Lung (tissue), 12 donors: ENCODE data around the gene PRM3. TPM values are rescaled to one million over a fixed set of nuclear protein-coding genes. Genes with fewer than 3 reads are reported as not detected.

Experiments
- ATAC-seq: fragments of 200-7000 bp; cut with Tn5 transposase; one replicate; pipeline ENCODE4 v1.9.1; 2020; ENCODE audit warnings: moderate number of reproducible peaks; ENCODE audit not compliant: insufficient read depth, low FRiP score
- DNase-seq, 3 donors: peaks; one replicate each; pipeline ENCODE4 v3.0.0-alpha.2; 2013 to 2017
- H3K27ac ChIP-seq, 2 donors: one replicate each; pipeline ENCODE4 v1.5.1; 2013; ENCODE audit warnings: mild to moderate bottlenecking in 2 of 2, moderate library complexity in 2 of 2, control low read depth in 1 of 2, inconsistent platforms in 1 of 2, low read depth in 1 of 2, low read length in 1 of 2
- H3K27me3 ChIP-seq, 3 donors: one replicate each; pipeline ENCODE4 v1.5.1; 2013; ENCODE audit warnings: low read length in 2 of 3; ENCODE audit not compliant: control insufficient read depth in 3 of 3, insufficient read depth in 3 of 3
- H3K36me3 ChIP-seq, 4 donors: one replicate each; pipeline ENCODE4 v1.5.1; 2013; ENCODE audit warnings: low read length in 4 of 4, mild to moderate bottlenecking in 1 of 4, moderate library complexity in 1 of 4; ENCODE audit not compliant: control insufficient read depth in 4 of 4, insufficient read depth in 4 of 4
- H3K4me1 ChIP-seq, 5 donors: one replicate each; pipeline ENCODE4 v1.5.1; 2013; ENCODE audit warnings: low read length in 5 of 5, mild to moderate bottlenecking in 2 of 5, moderate library complexity in 1 of 5; ENCODE audit not compliant: control insufficient read depth in 5 of 5, insufficient read depth in 5 of 5
- H3K4me3 ChIP-seq: one replicate; pipeline ENCODE4 v1.5.1; 2013; ENCODE audit warnings: mild to moderate bottlenecking, control low read depth, moderate library complexity
- H3K9ac ChIP-seq, 2 donors: one replicate each; pipeline ENCODE4 v1.5.1; 2013; ENCODE audit warnings: low read length in 2 of 2, control low read depth in 1 of 2; ENCODE audit not compliant: insufficient read depth in 1 of 2
- H3K9me3 ChIP-seq, 4 donors: one replicate each; pipeline ENCODE4 v1.5.1; 2013; ENCODE audit warnings: low read length in 3 of 4, mild to moderate bottlenecking in 1 of 4, moderate library complexity in 1 of 4; ENCODE audit not compliant: control insufficient read depth in 4 of 4, insufficient read depth in 3 of 4
- WGBS, 2 donors: extraction: QIAGEN DNeasy Blood & Tissue Kit; methylation state at CpG; one replicate each; pipeline ENCODE4 v1.1.7; 2013; 5-methylcytosine and 5-hydroxymethylcytosine counted together
- polyA plus RNA-seq, 2 donors: library from polyadenylated mRNA; stranded (reverse); fragments of 200-250 nt; gene quantifications; one replicate each; pipeline ENCODE4 v1.2.1, GENCODE V29; 2013
- total RNA-seq, 2 donors: library from RNA; depleted of rRNA in 1 of 2; stranded (reverse); fragments of >200 nt in 1 of 2; gene quantifications; one replicate each; pipeline ENCODE4 v1.2.1, GENCODE V29; 2014 to 2021
- TF ChIP-seq, protein P1 (sequence below): IDR thresholded peaks from 2 replicates; pipeline ENCODE4 v1.5.1; 2012; ENCODE audit warnings: mild to moderate bottlenecking; ENCODE audit errors: control extremely low read depth, extremely low read depth
- donor health status: control.
- donor health status: control.
- donor health status: Bipolar disorder and iron deficiency.
- donor health status: healthy.
- donor health status: DM: yes; HTN: yes; CAD: no.

PRM3 gene
- total and polyA plus RNA-seq, 4 donors = not detected

DNA sequence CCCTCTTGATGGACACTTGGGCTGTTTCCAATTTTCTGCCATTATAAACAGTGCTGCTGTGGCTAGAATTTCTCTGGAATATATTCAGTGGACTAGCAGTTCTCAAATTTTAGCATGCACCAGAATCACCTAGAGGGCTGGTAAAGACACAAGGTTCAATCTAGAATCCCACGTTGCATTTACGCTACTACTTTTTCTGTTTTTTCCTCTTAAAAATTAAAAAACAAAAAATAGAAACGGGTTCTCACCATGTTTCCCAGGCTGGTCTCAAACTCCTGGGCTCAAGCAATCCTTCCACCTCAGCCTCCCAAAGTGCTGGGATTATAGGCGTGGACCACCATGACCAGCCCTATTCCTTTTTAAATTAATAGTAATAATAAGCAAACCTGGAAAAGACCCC is 22.2 kb upstream of the PRM3 start:
- 94 to 96% methylated on average over 4 of the region's 4 CpGs for WGBS, 2 donors
- Histone ChIP-seq H3K27me3 (no peaks in the 10 kb centered on the region), H3K4me1 (peaks cover 3 to 27% (median 11%) of the 10 kb centered on the region in 5 donors), H3K4me3 (no peak overlapping the region), H3K9me3 (no peaks in the 10 kb centered on the region), H3K9ac (no peak overlapping the region), H3K36me3 (no peaks in the 10 kb centered on the region), H3K27ac (no peak overlapping the region)
- ATAC-seq = no peak
- no peak for DNase-seq
- TF ChIP-seq, protein P1, sequence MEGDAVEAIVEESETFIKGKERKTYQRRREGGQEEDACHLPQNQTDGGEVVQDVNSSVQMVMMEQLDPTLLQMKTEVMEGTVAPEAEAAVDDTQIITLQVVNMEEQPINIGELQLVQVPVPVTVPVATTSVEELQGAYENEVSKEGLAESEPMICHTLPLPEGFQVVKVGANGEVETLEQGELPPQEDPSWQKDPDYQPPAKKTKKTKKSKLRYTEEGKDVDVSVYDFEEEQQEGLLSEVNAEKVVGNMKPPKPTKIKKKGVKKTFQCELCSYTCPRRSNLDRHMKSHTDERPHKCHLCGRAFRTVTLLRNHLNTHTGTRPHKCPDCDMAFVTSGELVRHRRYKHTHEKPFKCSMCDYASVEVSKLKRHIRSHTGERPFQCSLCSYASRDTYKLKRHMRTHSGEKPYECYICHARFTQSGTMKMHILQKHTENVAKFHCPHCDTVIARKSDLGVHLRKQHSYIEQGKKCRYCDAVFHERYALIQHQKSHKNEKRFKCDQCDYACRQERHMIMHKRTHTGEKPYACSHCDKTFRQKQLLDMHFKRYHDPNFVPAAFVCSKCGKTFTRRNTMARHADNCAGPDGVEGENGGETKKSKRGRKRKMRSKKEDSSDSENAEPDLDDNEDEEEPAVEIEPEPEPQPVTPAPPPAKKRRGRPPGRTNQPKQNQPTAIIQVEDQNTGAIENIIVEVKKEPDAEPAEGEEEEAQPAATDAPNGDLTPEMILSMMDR = no peak

DNA sequence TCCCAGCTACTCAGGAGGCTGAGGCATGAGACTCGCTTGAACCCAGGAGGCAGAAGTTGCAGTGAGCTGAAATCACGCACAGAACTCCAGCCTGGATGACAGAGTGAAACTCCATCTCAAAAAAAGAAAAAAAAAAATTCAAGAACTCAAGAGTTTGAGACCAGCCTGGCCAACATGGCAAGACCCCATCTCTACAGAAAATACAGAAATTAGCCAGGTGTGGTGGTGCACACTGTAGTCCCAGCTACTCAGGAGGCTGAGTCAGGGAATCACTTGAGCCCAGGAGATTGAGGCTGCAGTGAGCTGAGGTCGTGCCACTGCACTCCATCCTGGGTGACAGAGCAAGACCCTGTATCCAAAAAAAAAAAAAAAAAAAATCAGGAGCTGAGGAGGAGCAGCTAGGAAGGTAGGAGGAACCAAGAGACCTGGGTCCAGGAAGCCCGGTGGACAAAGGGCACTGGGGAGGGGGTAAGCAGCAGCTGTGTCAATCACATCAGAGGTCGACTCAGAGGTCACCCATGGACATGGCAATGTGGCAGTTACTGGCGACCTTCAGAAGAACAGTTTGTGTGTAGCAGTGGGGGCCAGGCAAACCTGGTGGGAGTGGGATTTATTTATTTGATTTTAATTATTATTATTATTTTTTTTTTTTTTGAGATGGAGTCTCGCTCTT is 18.8 kb upstream of the PRM3 start:
- Histone ChIP-seq H3K9ac (no peak overlapping the region), H3K4me3 (no peak overlapping the region), H3K27ac (no peak overlapping the region), H3K9me3 (no peaks in the 10 kb centered on the region), H3K27me3 (no peaks in the 10 kb centered on the region), H3K4me1 (peaks cover 1 to 20% (median 8%) of the 10 kb centered on the region in 5 donors), H3K36me3 (no peaks in the 10 kb centered on the region)
- no peak for ATAC-seq
- WGBS, 2 donors = 90 to 97% methylated on average over 7 of the region's 7 CpGs
- TF ChIP-seq, protein P1 = no peak
- DNase-seq = no peak

- no peak overlapping the region for H3K4me3 ChIP-seq
- peaks cover 0 to 12% (median 3%) of the 10 kb centered on the region in 5 donors for H3K4me1 ChIP-seq
- TF ChIP-seq, protein P1 = no peak
- 72 to 90% methylated on average over 10 of the region's 10 CpGs for WGBS, 2 donors
- no peaks in the 10 kb centered on the region for H3K9me3 ChIP-seq
- H3K27ac ChIP-seq = no peak overlapping the region
- DNase-seq (peak; percentile 51 to 83 (median 67)), ATAC-seq (no peak)
- H3K27me3 ChIP-seq = no peaks in the 10 kb centered on the region
- no peak overlapping the region for H3K9ac ChIP-seq
- no peaks in the 10 kb centered on the region for H3K36me3 ChIP-seq
Observed at GRCh38 chr16:11291091-11291703, 17.8 kb upstream of the PRM3 start.
